ENCODE results near the gene GUCY2C. TPM values are rescaled to one million over a fixed set of nuclear protein-coding genes. Genes with fewer than 3 reads are reported as not detected.

GUCY2C gene
- total RNA-seq, 1 experiment from 2014 or later, result not detected

GRCh38 chr12:14564336-14564959 is 132.0 kb downstream of the GUCY2C start:
- intact Hi-C loops (cut with micrococcal nuclease), result no loop called here

GRCh38 chr12:14563046-14563445 is 133.4 kb downstream of the GUCY2C start:
- Histone ChIP-seq H3K27ac (ENCODE audit: low read length) (no peak overlapping the region), H3K9me2 (replicated peaks; ENCODE audit: low read length) (no peaks in the 10 kb centered on the region), H3K79me2 (ENCODE audit: low read length) (no peaks in the 10 kb centered on the region), H3K4me2 (ENCODE audit: low read length) (no peak overlapping the region), H3K27me3 (ENCODE audit: low read length) (no peaks in the 10 kb centered on the region), H3K36me3 (ENCODE audit: low read depth, low read length) (no peaks in the 10 kb centered on the region), H3K4me3 (ENCODE audit: low read length) (no peak overlapping the region), H3F3A (ENCODE audit: low read length, unreplicated experiment) (no peaks in the 10 kb centered on the region), H4K20me1 (ENCODE audit: low read length) (no peaks in the 10 kb centered on the region), H3K9ac (ENCODE audit: low read length) (no peak overlapping the region), H3K4me1 (ENCODE audit: insufficient read depth, low read length) (no peaks in the 10 kb centered on the region; the same call in 1 of the 2 replicates), H2AFZ (ENCODE audit: low read length) (no peak overlapping the region), H3K9me3 (ENCODE audit: low read length) (no peaks in the 10 kb centered on the region)
- ChIA-PET POLR2A (ENCODE audit: unreplicated experiment) (no interaction called here), CTCF (no interaction called here)
- no peak for TF ChIP-seq CTCF (conservative IDR thresholded peaks at IDR 0.05; ENCODE audit: low read depth, low read length)
- TF ChIP-seq EZH2 (IDR thresholded peaks at IDR 0.05; ENCODE audit: low read length, unreplicated experiment), result no peak
- TF ChIP-seq EZH2phosphoT487 (IDR thresholded peaks at IDR 0.05; ENCODE audit: borderline replicate concordance, low read length), result no peak
- BruUV-seq (replicated peaks), result no TSS peak
- DNase-seq, result no peak
- no peak for ATAC-seq
- intact Hi-C loops (cut with micrococcal nuclease), result no loop called here

More at GRCh38 chr12:14564336-14564959, 132.0 kb downstream of the GUCY2C start:
- no peak overlapping the region for H3K4me2 ChIP-seq (ENCODE audit: low read length)
- CTCF ChIA-PET, result no interaction called here
- no peak for TF ChIP-seq EZH2 (IDR thresholded peaks at IDR 0.05; ENCODE audit: low read length, unreplicated experiment)
- no peak for TF ChIP-seq EZH2phosphoT487 (IDR thresholded peaks at IDR 0.05; ENCODE audit: borderline replicate concordance, low read length)
- TF ChIP-seq CTCF (conservative IDR thresholded peaks at IDR 0.05; ENCODE audit: low read depth, low read length), result no peak
- H3K27me3 ChIP-seq (ENCODE audit: low read length), result no peaks in the 10 kb centered on the region
- H3K27ac ChIP-seq (ENCODE audit: low read length), result no peak overlapping the region
- no peak overlapping the region for H3K9ac ChIP-seq (ENCODE audit: low read length)
- H3K36me3 ChIP-seq (ENCODE audit: low read depth, low read length), result no peaks in the 10 kb centered on the region
- BruUV-seq (replicated peaks), result no TSS peak
- no peaks in the 10 kb centered on the region for H3K79me2 ChIP-seq (ENCODE audit: low read length)
- H2AFZ ChIP-seq (ENCODE audit: low read length), result no peak overlapping the region
- H3F3A ChIP-seq (ENCODE audit: low read length, unreplicated experiment), result no peaks in the 10 kb centered on the region
- no peak overlapping the region for H3K4me3 ChIP-seq (ENCODE audit: low read length)
- H3K4me1 ChIP-seq (ENCODE audit: insufficient read depth, low read length), result no peaks in the 10 kb centered on the region; the same call in 1 of the 2 replicates
- no peaks in the 10 kb centered on the region for H3K9me2 ChIP-seq (replicated peaks; ENCODE audit: low read length)
- no peaks in the 10 kb centered on the region for H4K20me1 ChIP-seq (ENCODE audit: low read length)
- no peaks in the 10 kb centered on the region for H3K9me3 ChIP-seq (ENCODE audit: low read length)
- no peak for DNase-seq
- POLR2A ChIA-PET (ENCODE audit: unreplicated experiment), result no interaction called here
- no peak for ATAC-seq

Other genes starting within 250 kb of the GUCY2C start
- gene PLBD1, start 128.7 kb downstream of the GUCY2C start, total RNA-seq (2014; rRNA removed), result 0.87 and 1.5 TPM in 2 replicates
- 20.0 and 21.4 TPM in 2 replicates for gene WBP11, start 106.9 kb upstream of the GUCY2C start, total RNA-seq (2014; rRNA removed)
- 0.29 and 0.47 TPM in 2 replicates for gene C12orf60, start 107.1 kb upstream of the GUCY2C start, total RNA-seq (2014; rRNA removed)
- not detected in 2 replicates for gene SMCO3, start 117.6 kb upstream of the GUCY2C start, total RNA-seq (2014; rRNA removed)
- gene ART4, start 146.9 kb upstream of the GUCY2C start, total RNA-seq (2014; rRNA removed), result not detected in 2 replicates
- 0.22 and 2.1 TPM in 2 replicates for gene MGP, start 189.3 kb upstream of the GUCY2C start, total RNA-seq (2014; rRNA removed)
- gene ERP27, start 241.9 kb upstream of the GUCY2C start, total RNA-seq (2014; rRNA removed), result not detected in 2 replicates